Keratinocyte (primary cell): Measurements from ENCODE around the gene RNF115. TPM values are rescaled to one million over a fixed set of nuclear protein-coding genes. Genes with fewer than 3 reads are reported as not detected.

Experiments
- DNase-seq: peaks from one replicate; pipeline ENCODE4 v3.0.0-alpha.2; 2011; ENCODE audit warnings: low read depth, missing footprints, low spot score
- FAIRE-seq: peaks from 2 replicates; lab custom pipeline; 2011; peaks lifted over from hg19 to GRCh38; lab: Jason Lieb, UNC
- H2AFZ ChIP-seq: 2 replicates; pipeline ENCODE4 v1.6.0; 2012; ENCODE audit warnings: low read length, control low read depth, inconsistent platforms; ENCODE audit not compliant: control insufficient read depth
- H3K27ac ChIP-seq: 2 replicates; pipeline ENCODE4 v1.5.1; 2011; ENCODE audit warnings: low read length; ENCODE audit not compliant: control insufficient read depth, insufficient read depth
- H3K27me3 ChIP-seq: 3 replicates; pipeline ENCODE4 v1.6.0; 2011; ENCODE audit warnings: low read length; ENCODE audit not compliant: control insufficient read depth, insufficient read depth; ENCODE audit errors: extremely low read depth
- H3K36me3 ChIP-seq, 2 experiments: 2 replicates in 1 of 2; 3 replicates in 1 of 2; pipeline ENCODE4 v1.5.1; 2011; ENCODE audit warnings: low read length in 2 of 2, mild to moderate bottlenecking in 1 of 2; ENCODE audit not compliant: control insufficient read depth in 2 of 2, insufficient read depth in 2 of 2; ENCODE audit errors: extremely low read depth in 1 of 2
- H3K4me1 ChIP-seq: 3 replicates; pipeline ENCODE4 v1.5.1; 2011; ENCODE audit warnings: low read length; ENCODE audit not compliant: control insufficient read depth, insufficient read depth; ENCODE audit errors: extremely low read depth
- H3K4me2 ChIP-seq: 3 replicates; pipeline ENCODE4 v1.6.0; 2011; ENCODE audit warnings: low read depth, low read length; ENCODE audit not compliant: control insufficient read depth, insufficient read depth; ENCODE audit errors: extremely low read depth
- H3K4me3 ChIP-seq, 3 experiments: fragments of 200-600 bp in 1 of 3; sonication (generic) in 1 of 3; 2 replicates in 2 of 3; 3 replicates in 1 of 3; pipeline ENCODE4 v1.5.1; 2011 to 2016; ENCODE audit warnings: low read length in 3 of 3, mild to moderate bottlenecking in 3 of 3, control low read depth in 2 of 3, inconsistent platforms in 1 of 3, low read depth in 1 of 3, mixed read lengths in 1 of 3, mixed run types in 1 of 3, moderate library complexity in 1 of 3; ENCODE audit not compliant: control insufficient read depth in 2 of 3, insufficient read depth in 2 of 3; ENCODE audit errors: extremely low read depth in 1 of 3
- H3K79me2 ChIP-seq: 2 replicates; pipeline ENCODE4 v1.6.0; 2012; ENCODE audit warnings: low read length; ENCODE audit not compliant: control insufficient read depth, insufficient read depth
- H3K9ac ChIP-seq: 3 replicates; pipeline ENCODE4 v1.6.0; 2011; ENCODE audit warnings: low read length; ENCODE audit not compliant: control insufficient read depth, insufficient read depth; ENCODE audit errors: extremely low read depth
- H3K9me1 ChIP-seq: 3 replicates; pipeline ENCODE4 v1.6.0; 2011; ENCODE audit warnings: low read length; ENCODE audit not compliant: control insufficient read depth, insufficient read depth; ENCODE audit errors: extremely low read depth
- H3K9me3 ChIP-seq: 2 replicates; pipeline ENCODE4 v1.5.1; 2012; ENCODE audit warnings: low read depth, low read length; ENCODE audit not compliant: control insufficient read depth
- H4K20me1 ChIP-seq: 3 replicates; pipeline ENCODE4 v1.6.0; 2011; ENCODE audit warnings: low read length; ENCODE audit not compliant: control insufficient read depth, insufficient read depth; ENCODE audit errors: extremely low read depth
- CTCF ChIP-seq, 3 experiments: IDR thresholded peaks in 1 of 3; conservative IDR thresholded peaks in 1 of 3; optimal IDR thresholded peaks in 1 of 3; 2 replicates in 2 of 3; 3 replicates in 1 of 3; pipeline versions ENCODE3 to v1.5.1; 2011; ENCODE audit warnings: low read length in 3 of 3, mild to moderate bottlenecking in 3 of 3, moderate library complexity in 2 of 3, control low read depth in 1 of 3, inconsistent platforms in 1 of 3; ENCODE audit not compliant: insufficient read depth in 2 of 3; ENCODE audit errors: extremely low read depth in 1 of 3
- EZH2 ChIP-seq: IDR thresholded peaks from one replicate; pipeline ENCODE4 v1.6.1; 2012; ENCODE audit warnings: inconsistent platforms, mild to moderate bottlenecking, low read length, moderate library complexity
- dilution Hi-C: fragments of 300-500 bp; cut with MboI; formaldehyde crosslinking; loops from one replicate; pipeline ENCODE4 v1.7.0; 2020; ENCODE audit warnings: low sequenced_read_pairs; ENCODE audit not compliant: extremely low pct_ligation_motif_present
- polyA plus RNA-seq, 5 experiments: library from polyadenylated mRNA; depleted of rRNA in 3 of 5; stranded (reverse) in 3 of 5; stranded (forward) in 1 of 5; unstranded in 1 of 5; fragments of >200 nt; gene quantifications; 1 replicate in 1 of 5; 2 replicates in 3 of 5; 3 replicates in 1 of 5; pipeline versions ENCODE4 v1.2.1 to v1.2.3, GENCODE V29; 2011 to 2012; ENCODE audit warnings: missing spikeins in 2 of 5, low read depth in 1 of 5, low replicate concordance in 1 of 5

RNF115 gene
- polyA plus RNA-seq, 1 donor (not counting 4 experiments of a cell fraction or from before 2014, with no cell fraction given) = 10.1 TPM

GRCh38 chr1:145730467-145730866, 93.4 kb downstream of the RNF115 start:
- no peaks in the 10 kb centered on the region for H3K36me3 ChIP-seq
- no peaks in the 10 kb centered on the region for H3K9me3 ChIP-seq
- H2AFZ ChIP-seq = no peak overlapping the region
- no peaks in the 10 kb centered on the region for H3K4me1 ChIP-seq
- H4K20me1 ChIP-seq = no peaks in the 10 kb centered on the region
- no peak for TF ChIP-seq CTCF (optimal IDR thresholded peaks at IDR 0.05 in 1 of 3, IDR thresholded peaks at IDR 0.05 in 1 of 3, conservative IDR thresholded peaks at IDR 0.05 in 1 of 3; ENCODE audit: extremely low read depth in 1 of 3, insufficient read depth in 2 of 3, low read length in 3 of 3)
- TF ChIP-seq EZH2 = no peak
- no peak overlapping the region for H3K4me2 ChIP-seq
- FAIRE-seq = no peak
- no peak overlapping the region for H3K9ac ChIP-seq
- DNase-seq = no peak
- no peaks in the 10 kb centered on the region for H3K79me2 ChIP-seq
- no peaks in the 10 kb centered on the region for H3K9me1 ChIP-seq
- H3K27ac ChIP-seq = no peak overlapping the region
- dilution Hi-C loops = no loop called here
- no peaks in the 10 kb centered on the region for H3K27me3 ChIP-seq
- H3K4me3 ChIP-seq = no peak overlapping the region

- H3K27me3 ChIP-seq = no peaks in the 10 kb centered on the region
- FAIRE-seq (no peak), DNase-seq (no peak)
- dilution Hi-C loops = no loop called here
- no peak overlapping the region for H3K9ac ChIP-seq
- H3K9me1 ChIP-seq = no peaks in the 10 kb centered on the region
- H4K20me1 ChIP-seq = no peaks in the 10 kb centered on the region
- H2AFZ ChIP-seq = no peak overlapping the region
- H3K36me3 ChIP-seq = no peaks in the 10 kb centered on the region
- H3K4me3 ChIP-seq = no peak overlapping the region
- H3K27ac ChIP-seq = no peak overlapping the region
- H3K9me3 ChIP-seq = no peaks in the 10 kb centered on the region
- TF ChIP-seq EZH2 (no peak), CTCF (optimal IDR thresholded peaks at IDR 0.05 in 1 of 3, IDR thresholded peaks at IDR 0.05 in 1 of 3, conservative IDR thresholded peaks at IDR 0.05 in 1 of 3; ENCODE audit: extremely low read depth in 1 of 3, insufficient read depth in 2 of 3, low read length in 3 of 3) (no peak)
- no peaks in the 10 kb centered on the region for H3K79me2 ChIP-seq
- H3K4me2 ChIP-seq = no peak overlapping the region
- H3K4me1 ChIP-seq = no peaks in the 10 kb centered on the region
Observed at GRCh38 chr1:145729666-145730436, 94.0 kb downstream of the RNF115 start.
